GM21786 (cell line): ENCODE measurements around the gene DRD3.

Experiments
- ATAC-seq: cut with Tn5 transposase; IDR thresholded peaks from one replicate; pipeline ENCODE4 v1.9.1; 2021; ENCODE audit not compliant: unreplicated experiment

Gene DRD3

GRCh38 chr3:114178770-114179368 is at the start of gene DRD3:
DRD3 (minus strand) TSS chr3:114179052; CDS start chr3:114171992, 7,060 bp downstream.
- no peak for ATAC-seq

GRCh38 chr3:114227076-114227475 is 48.2 kb upstream of the DRD3 start:
- no peak for ATAC-seq

GRCh38 chr3:114226313-114226712 is 47.5 kb upstream of the DRD3 start:
- ATAC-seq = no peak

GRCh38 chr3:114223143-114223542 is 44.3 kb upstream of the DRD3 start:
- ATAC-seq = peak; percentile 76

GRCh38 chr3:114221881-114222264 is 43.0 kb upstream of the DRD3 start:
- ATAC-seq = no peak

- ATAC-seq = no peak
Observed at GRCh38 chr3:114221165-114221880, 42.5 kb upstream of the DRD3 start.

- no peak for ATAC-seq
Observed at GRCh38 chr3:114219741-114220140, 40.9 kb upstream of the DRD3 start.

GRCh38 chr3:114218578-114219185 is 39.8 kb upstream of the DRD3 start:
- ATAC-seq = no peak

- no peak for ATAC-seq
Observed at GRCh38 chr3:114218006-114218405, 39.2 kb upstream of the DRD3 start.

- ATAC-seq = no peak
Observed at GRCh38 chr3:114217266-114217665, 38.4 kb upstream of the DRD3 start.

- no peak for ATAC-seq
Observed at GRCh38 chr3:114216186-114216970, 37.5 kb upstream of the DRD3 start.

GRCh38 chr3:114214542-114215341 is 35.9 kb upstream of the DRD3 start:
- no peak for ATAC-seq

GRCh38 chr3:114213627-114214541 is 35.0 kb upstream of the DRD3 start:
- ATAC-seq = peak; percentile 85

GRCh38 chr3:114213292-114213626 is 34.4 kb upstream of the DRD3 start:
- no peak for ATAC-seq

GRCh38 chr3:114212646-114213045 is 33.8 kb upstream of the DRD3 start:
- ATAC-seq = no peak

GRCh38 chr3:114207768-114208167 is 28.9 kb upstream of the DRD3 start:
- peak; percentile 82 for ATAC-seq

- ATAC-seq = no peak
Observed at GRCh38 chr3:114206342-114206741, 27.5 kb upstream of the DRD3 start.

- ATAC-seq = no peak
Observed at GRCh38 chr3:114205541-114205940, 26.7 kb upstream of the DRD3 start.

- ATAC-seq = no peak
Observed at GRCh38 chr3:114194750-114195149, 15.9 kb upstream of the DRD3 start.

GRCh38 chr3:114192136-114192535 is 13.3 kb upstream of the DRD3 start:
- no peak for ATAC-seq
